IMR-90 (cell line): ENCODE data around the gene NIPA2. TPM values are rescaled to one million over a fixed set of nuclear protein-coding genes. Genes with fewer than 3 reads are reported as not detected.

Source experiments
- ATAC-seq: fragments of 200-7000 bp; cut with Tn5 transposase; 2 replicates; pipeline ENCODE4 v1.9.1; 2020; ENCODE audit warnings: low read depth, mild to moderate bottlenecking, moderate library complexity
- BruUV-seq: library from RNA; stranded (reverse); fragments of 400-500 nt; replicated peaks from 2 replicates; lab custom pipeline; 2021; lab: Mats Ljungman, UMichigan
- CTCF ChIA-PET: fragments of 300-600 bp; formaldehyde crosslinking; extraction: SDS; loops from one replicate; lab custom pipeline; 2021; ENCODE audit warnings: antibody characterized with exemption; lab: Yijun Ruan, JAX
- POLR2A ChIA-PET: fragments of 300-600 bp; sonication (Branson Sonifier 250); formaldehyde crosslinking; loops from one replicate; lab custom pipeline; 2022; ENCODE audit warnings: antibody characterized with exemption; ENCODE audit not compliant: unreplicated experiment; lab: Charles Lee
- DNase-seq: peaks from one replicate; pipeline ENCODE4 v3.0.0; 2013
- H2AFZ ChIP-seq: replicated peaks from 2 replicates; pipeline ENCODE3; 2013; ENCODE audit warnings: low read length, mild to moderate bottlenecking; ENCODE audit not compliant: poor library complexity
- H2AK5ac ChIP-seq: 2 replicates; pipeline ENCODE4 v1.6.1; 2013; ENCODE audit warnings: low read depth, low read length, inconsistent platforms
- H2AK9ac ChIP-seq: replicated peaks from 2 replicates; pipeline ENCODE3; 2013; ENCODE audit warnings: mild to moderate bottlenecking, low read depth, low read length, moderate library complexity; ENCODE audit not compliant: poor library complexity
- H2BK120ac ChIP-seq: 2 replicates; pipeline ENCODE4 v1.6.1; 2013; ENCODE audit warnings: low read depth, low read length, inconsistent platforms
- H2BK15ac ChIP-seq: 3 replicates; pipeline ENCODE4 v1.6.1; 2013; ENCODE audit warnings: low read depth, low read length, inconsistent platforms
- H2BK20ac ChIP-seq: 2 replicates; pipeline ENCODE4 v1.6.1; 2013; ENCODE audit warnings: low read depth, mild to moderate bottlenecking, inconsistent platforms, low read length, moderate library complexity
- H2BK5ac ChIP-seq: 2 replicates; pipeline ENCODE4 v1.6.1; 2013; ENCODE audit warnings: mild to moderate bottlenecking, low read depth, low read length, inconsistent platforms; ENCODE audit not compliant: poor library complexity, severe bottlenecking
- H3K14ac ChIP-seq: replicated peaks from 2 replicates; pipeline ENCODE4 v1.6.1; 2013; ENCODE audit warnings: low read depth, low read length, inconsistent platforms
- H3K18ac ChIP-seq: 2 replicates; pipeline ENCODE4 v1.6.1; 2013; ENCODE audit warnings: low read depth, low read length, control low read depth
- H3K23ac ChIP-seq: 2 replicates; pipeline ENCODE4 v1.6.1; 2013; ENCODE audit warnings: low read depth, low read length, inconsistent platforms
- H3K27ac ChIP-seq: 2 replicates; pipeline ENCODE4 v1.5.1; 2013; ENCODE audit warnings: mild to moderate bottlenecking, control low read depth, low read length; ENCODE audit not compliant: insufficient read depth
- H3K27me3 ChIP-seq: 2 replicates; pipeline ENCODE4 v1.6.1; 2013; ENCODE audit warnings: low read length; ENCODE audit not compliant: control insufficient read depth, insufficient read depth
- H3K36me3 ChIP-seq: 2 replicates; pipeline ENCODE4 v1.6.1; 2013; ENCODE audit warnings: low read length, mixed read lengths; ENCODE audit not compliant: control insufficient read depth, insufficient read depth
- H3K4ac ChIP-seq: 2 replicates; pipeline ENCODE4 v1.6.1; 2013; ENCODE audit warnings: low read depth, low read length, inconsistent platforms
- H3K4me1 ChIP-seq: 2 replicates; pipeline ENCODE4 v1.6.1; 2013; ENCODE audit warnings: low read length, mixed read lengths; ENCODE audit not compliant: control insufficient read depth, insufficient read depth
- H3K4me2 ChIP-seq: 2 replicates; pipeline ENCODE4 v1.6.1; 2013; ENCODE audit warnings: low read depth, mild to moderate bottlenecking, control low read depth, low read length, moderate library complexity
- H3K4me3 ChIP-seq: 2 replicates; pipeline ENCODE4 v1.5.1; 2013; ENCODE audit warnings: low read depth, mild to moderate bottlenecking, control low read depth, low read length, moderate library complexity; ENCODE audit not compliant: insufficient read depth
- H3K56ac ChIP-seq: 2 replicates; pipeline ENCODE4 v1.6.1; 2013; ENCODE audit warnings: low read length, inconsistent platforms; ENCODE audit not compliant: insufficient read depth; ENCODE audit errors: extremely low read depth
- H3K79me1 ChIP-seq, 2 experiments: 2 replicates each; pipeline ENCODE4 v1.6.1; 2013; ENCODE audit warnings: low read length in 2 of 2, inconsistent platforms in 1 of 2, low read depth in 1 of 2
- H3K9ac ChIP-seq: 2 replicates; pipeline ENCODE4 v1.6.1; 2013; ENCODE audit warnings: low read depth, low read length, control low read depth
- H3K9me1 ChIP-seq: 2 replicates; pipeline ENCODE4 v1.6.1; 2013; ENCODE audit warnings: low read length, inconsistent platforms; ENCODE audit not compliant: insufficient read depth
- H3K9me3 ChIP-seq: 2 replicates; pipeline ENCODE4 v1.6.1; 2013; ENCODE audit warnings: low read length; ENCODE audit not compliant: control insufficient read depth, insufficient read depth
- H4K20me1 ChIP-seq: 2 replicates; pipeline ENCODE4 v1.6.1; 2013; ENCODE audit warnings: low read length, inconsistent platforms; ENCODE audit not compliant: insufficient read depth
- H4K5ac ChIP-seq: 2 replicates; pipeline ENCODE4 v1.6.1; 2013; ENCODE audit warnings: mild to moderate bottlenecking, low read depth, low read length, control low read depth
- H4K8ac ChIP-seq, 2 experiments: 2 replicates each; pipeline ENCODE4 v1.6.1; 2013; ENCODE audit warnings: low read depth in 2 of 2, low read length in 2 of 2, control low read depth in 1 of 2, inconsistent platforms in 1 of 2
- H4K91ac ChIP-seq: 2 replicates; pipeline ENCODE4 v1.6.1; 2013; ENCODE audit warnings: low read depth, low read length, inconsistent platforms; ENCODE audit not compliant: insufficient read depth
- BHLHE40 ChIP-seq: fragments of 150-350 bp; IDR thresholded peaks from 2 replicates; pipeline ENCODE4 v1.6.1; 2016; ENCODE audit warnings: mild to moderate bottlenecking, low read depth, low read length
- CEBPB ChIP-seq: IDR thresholded peaks from 2 replicates; pipeline ENCODE4 v1.6.1; 2012; ENCODE audit warnings: low read depth, low read length, improper control_type of control experiment
- CHD1 ChIP-seq: IDR thresholded peaks from 2 replicates; pipeline ENCODE4 v1.6.1; 2012; ENCODE audit warnings: low read depth, low read length, improper control_type of control experiment
- CTCF ChIP-seq: conservative IDR thresholded peaks from 2 replicates; pipeline ENCODE4 v1.5.1; 2012; ENCODE audit warnings: mild to moderate bottlenecking, low read depth, low read length, improper control_type of control experiment
- ELK1 ChIP-seq: fragments of 150-350 bp; IDR thresholded peaks from 2 replicates; pipeline ENCODE4 v1.6.1; 2016; ENCODE audit warnings: low read depth, mild to moderate bottlenecking, low read length, moderate library complexity, borderline replicate concordance
- FOS ChIP-seq: fragments of 150-350 bp; IDR thresholded peaks from 2 replicates; pipeline ENCODE4 v1.6.1; 2016; ENCODE audit warnings: low read depth, low read length
- MXI1 ChIP-seq: IDR thresholded peaks from 2 replicates; pipeline ENCODE4 v1.6.1; 2012; ENCODE audit warnings: low read depth, mild to moderate bottlenecking, low read length, moderate library complexity, borderline replicate concordance
- NFE2L2 ChIP-seq: fragments of 150-350 bp; IDR thresholded peaks from 2 replicates; pipeline ENCODE4 v1.6.1; 2016; ENCODE audit warnings: low read depth, mild to moderate bottlenecking, low read length
- POLR2A ChIP-seq: IDR thresholded peaks from 2 replicates; pipeline ENCODE4 v1.6.1; 2012; ENCODE audit warnings: mild to moderate bottlenecking, low read depth, low read length
- RAD21 ChIP-seq: IDR thresholded peaks from 2 replicates; pipeline ENCODE4 v1.6.1; 2012; ENCODE audit warnings: low read length, improper control_type of control experiment
- RCOR1 ChIP-seq: IDR thresholded peaks from 2 replicates; pipeline ENCODE4 v1.6.1; 2012; ENCODE audit warnings: mild to moderate bottlenecking, low read length, improper control_type of control experiment; ENCODE audit not compliant: insufficient replicate concordance
- RFX5 ChIP-seq: IDR thresholded peaks from 2 replicates; pipeline ENCODE4 v1.8.0; 2012; ENCODE audit warnings: low read depth, mild to moderate bottlenecking, low read length, moderate library complexity
- SMC3 ChIP-seq: fragments of 150-350 bp; IDR thresholded peaks from 2 replicates; pipeline ENCODE4 v1.6.1; 2016; ENCODE audit warnings: low read depth, mild to moderate bottlenecking, antibody characterized with exemption, low read length, moderate library complexity
- WGBS, 2 experiments: methylation state at CpG; one replicate each; pipeline versions ENCODE4 v1.1.5 to v1.1.7; 2013; ENCODE audit warnings: missing lambda C conversion rate in 2 of 2; ENCODE audit not compliant: insufficient read length in 1 of 2; ENCODE audit errors: extremely low coverage in 2 of 2; 5-methylcytosine and 5-hydroxymethylcytosine counted together
- dilution Hi-C: fragments of 300-500 bp; cut with HindIII; formaldehyde crosslinking; loops from one replicate; pipeline ENCODE4 v1.14.3; 2018; ENCODE audit warnings: low sequenced_read_pairs; ENCODE audit not compliant: unreplicated experiment
- in situ Hi-C: fragments of 300-500 bp; cut with MboI; formaldehyde crosslinking; loops from 3 replicates; pipeline ENCODE4 v1.14.3; 2019; ENCODE audit warnings: low sequenced_read_pairs, inconsistent platforms, mixed read lengths
- intact Hi-C: fragments of 100-400 bp; cut with micrococcal nuclease; formaldehyde crosslinking; loops from 2 replicates; pipeline ENCODE4 v1.10.0; 2022
- polyA plus RNA-seq, 3 experiments: library from polyadenylated mRNA; depleted of rRNA; stranded (reverse); fragments of >200 nt; gene quantifications; 2 replicates each; pipeline ENCODE4 v1.2.3, GENCODE V29; 2012; ENCODE audit warnings: low replicate concordance in 1 of 3
- total RNA-seq: library from RNA; depleted of rRNA; stranded (reverse); fragments of >200 nt; gene quantifications from 2 replicates; pipeline ENCODE4 v1.2.3, GENCODE V29; 2012
- TF ChIP-seq, protein P1 (sequence below): fragments of 150-350 bp; IDR thresholded peaks from 2 replicates; pipeline ENCODE4 v1.6.1; 2017; ENCODE audit warnings: mild to moderate bottlenecking, antibody characterized with exemption, low read length, low read depth

NIPA2 gene
- total and polyA plus RNA-seq, 2 of the 4 experiments (the other 2 are of a cell fraction), result 33.0 to 38.0 TPM

DNA sequence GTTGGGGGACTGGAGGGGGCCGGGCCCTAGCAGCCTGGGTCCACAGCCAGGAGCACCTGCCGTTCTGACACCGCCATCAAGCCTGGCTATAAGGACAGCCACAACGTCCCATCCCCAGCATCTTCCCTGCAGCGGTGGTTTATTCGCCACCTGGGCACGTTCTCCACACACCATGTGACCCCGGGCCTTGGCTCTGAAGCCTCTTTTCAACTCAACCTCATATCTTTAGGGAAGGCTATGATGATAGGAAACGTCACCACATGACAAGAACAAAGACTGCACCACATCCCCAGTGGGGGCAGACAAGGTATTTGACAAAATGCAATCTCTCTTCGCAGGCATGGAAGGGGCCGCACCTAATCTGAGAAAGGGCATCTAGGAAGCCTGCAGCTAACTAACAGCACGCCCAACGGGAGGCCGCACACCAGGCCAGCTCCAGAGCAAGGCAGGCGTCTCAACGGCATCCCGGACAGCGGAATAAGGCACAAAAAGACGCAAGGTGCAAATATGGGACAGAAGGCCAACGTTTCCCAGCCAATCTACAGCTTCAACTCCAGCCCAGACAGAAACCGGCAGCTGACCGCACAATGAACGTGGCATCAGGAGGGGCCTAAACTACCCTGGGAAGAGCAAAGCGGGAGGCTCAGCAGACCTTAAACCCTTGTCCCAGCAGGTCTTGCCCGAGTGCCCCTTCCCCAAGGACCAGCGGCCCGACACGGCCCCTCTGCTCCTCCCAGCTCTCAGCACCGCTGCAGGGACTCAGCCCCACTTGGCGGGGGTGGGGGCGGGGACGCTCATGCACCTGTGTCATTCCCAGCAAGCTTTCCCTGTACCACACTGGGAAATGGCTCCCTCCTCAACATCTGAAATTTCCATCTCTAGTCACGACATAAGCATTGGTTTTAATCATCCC is 41.9 kb downstream of the NIPA2 start:
- CTCF ChIA-PET, result no interaction called here
- H3K4me3 ChIP-seq, result no peak overlapping the region
- H3K79me1 ChIP-seq, result peaks cover 8 to 33% of the 10 kb centered on the region in 2 experiments
- H4K20me1 ChIP-seq, result peaks cover 21% of the 10 kb centered on the region; the same call in 1 of the 2 replicates
- in situ Hi-C loops (no loop called here), dilution Hi-C loops (no loop called here), intact Hi-C loops (no loop called here)
- peaks cover 29% of the 10 kb centered on the region for H3K9me1 ChIP-seq
- H2BK20ac ChIP-seq, result no peak overlapping the region
- no TSS peak for BruUV-seq
- peaks cover 52% of the 10 kb centered on the region for H3K36me3 ChIP-seq
- H3K18ac ChIP-seq, result no peak overlapping the region
- no peak overlapping the region for H3K56ac ChIP-seq
- H2AFZ ChIP-seq, result no peak overlapping the region
- H3K9ac ChIP-seq, result no peak overlapping the region
- no peak for DNase-seq
- 96% methylated on average over 15 of the region's 33 CpGs; no CpG with 5 or more reads in 1 of the 2 experiments for WGBS, 2 experiments
- H2BK5ac ChIP-seq, result no peak overlapping the region
- no peak overlapping the region for H3K14ac ChIP-seq
- H2AK9ac ChIP-seq, result no peak overlapping the region
- H2AK5ac ChIP-seq, result no peak overlapping the region
- H3K4me1 ChIP-seq, result no peaks in the 10 kb centered on the region
- no peak overlapping the region for H3K4me2 ChIP-seq
- no peak overlapping the region for H3K27ac ChIP-seq
- no peak overlapping the region for H2BK15ac ChIP-seq
- peaks cover 3% of the 10 kb centered on the region; the same call in 1 of the 2 replicates for H3K9me3 ChIP-seq
- H2BK120ac ChIP-seq, result no peak overlapping the region
- no peaks in the 10 kb centered on the region for H3K27me3 ChIP-seq
- no peak overlapping the region for H3K23ac ChIP-seq
- POLR2A ChIA-PET, result no interaction called here
- H4K5ac ChIP-seq, result no peak overlapping the region
- H3K4ac ChIP-seq, result no peak overlapping the region
- H4K91ac ChIP-seq, result no peak overlapping the region
- no peak for ATAC-seq
- no peak overlapping the region for H4K8ac ChIP-seq
- no peak for TF ChIP-seq CHD1
- TF ChIP-seq CEBPB, result no peak
- no peak for TF ChIP-seq RAD21
- no peak for TF ChIP-seq RCOR1
- TF ChIP-seq FOS, result no peak
- no peak for TF ChIP-seq SMC3
- no peak for TF ChIP-seq POLR2A
- no peak for TF ChIP-seq ELK1
- no peak for TF ChIP-seq NFE2L2
- no peak for TF ChIP-seq RFX5
- no peak for TF ChIP-seq BHLHE40
- TF ChIP-seq, protein P1, sequence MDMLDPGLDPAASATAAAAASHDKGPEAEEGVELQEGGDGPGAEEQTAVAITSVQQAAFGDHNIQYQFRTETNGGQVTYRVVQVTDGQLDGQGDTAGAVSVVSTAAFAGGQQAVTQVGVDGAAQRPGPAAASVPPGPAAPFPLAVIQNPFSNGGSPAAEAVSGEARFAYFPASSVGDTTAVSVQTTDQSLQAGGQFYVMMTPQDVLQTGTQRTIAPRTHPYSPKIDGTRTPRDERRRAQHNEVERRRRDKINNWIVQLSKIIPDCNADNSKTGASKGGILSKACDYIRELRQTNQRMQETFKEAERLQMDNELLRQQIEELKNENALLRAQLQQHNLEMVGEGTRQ, result no peak
- TF ChIP-seq CTCF, result no peak
- TF ChIP-seq MXI1, result no peak
